ENCODE measurements around the gene C12orf57.

GRCh38 chr12:6934110-6934509 is 9.7 kb upstream of the C12orf57 start:
- TF ChIP-seq POLR2A (IDR thresholded peaks at IDR 0.05): no peak
- TF ChIP-seq, protein P1, sequence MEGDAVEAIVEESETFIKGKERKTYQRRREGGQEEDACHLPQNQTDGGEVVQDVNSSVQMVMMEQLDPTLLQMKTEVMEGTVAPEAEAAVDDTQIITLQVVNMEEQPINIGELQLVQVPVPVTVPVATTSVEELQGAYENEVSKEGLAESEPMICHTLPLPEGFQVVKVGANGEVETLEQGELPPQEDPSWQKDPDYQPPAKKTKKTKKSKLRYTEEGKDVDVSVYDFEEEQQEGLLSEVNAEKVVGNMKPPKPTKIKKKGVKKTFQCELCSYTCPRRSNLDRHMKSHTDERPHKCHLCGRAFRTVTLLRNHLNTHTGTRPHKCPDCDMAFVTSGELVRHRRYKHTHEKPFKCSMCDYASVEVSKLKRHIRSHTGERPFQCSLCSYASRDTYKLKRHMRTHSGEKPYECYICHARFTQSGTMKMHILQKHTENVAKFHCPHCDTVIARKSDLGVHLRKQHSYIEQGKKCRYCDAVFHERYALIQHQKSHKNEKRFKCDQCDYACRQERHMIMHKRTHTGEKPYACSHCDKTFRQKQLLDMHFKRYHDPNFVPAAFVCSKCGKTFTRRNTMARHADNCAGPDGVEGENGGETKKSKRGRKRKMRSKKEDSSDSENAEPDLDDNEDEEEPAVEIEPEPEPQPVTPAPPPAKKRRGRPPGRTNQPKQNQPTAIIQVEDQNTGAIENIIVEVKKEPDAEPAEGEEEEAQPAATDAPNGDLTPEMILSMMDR (IDR thresholded peaks at IDR 0.05): no peak
